ENCODE data around the gene BATF2. TPM values are rescaled to one million over a fixed set of nuclear protein-coding genes. Genes with fewer than 3 reads are reported as not detected.

The BATF2 gene
- total and polyA plus RNA-seq, 10 of the 15 experiments (the other 5 are each of a cell fraction or from before 2014, with no cell fraction given), result 0.18 to 1.1 (median 0.38) TPM; not detected in 1

- CTCF ChIA-PET, result interaction anchor here (0.6 to 5.0 kb wide), 3 partner anchors 10 to 172 kb away, joined by 3 to 25 read pairs (median 4); partner anchors contain the start of gene ARL2
- DNase-seq (ENCODE audit: low read depth, low spot score), result no peak
- no TSS peak for BruUV-seq (replicated peaks)
- peak; percentile 27; the same call in 1 of the 3 replicates for ATAC-seq
- H3K4me1 ChIP-seq (ENCODE audit: control insufficient read depth, insufficient read depth, low read length), result no peaks in the 10 kb centered on the region
- POLR2A ChIA-PET, result no interaction called here
- H3K27ac ChIP-seq (ENCODE audit: control insufficient read depth, insufficient read depth), result no peak overlapping the region
- no peak overlapping the region for H3K4me3 ChIP-seq
- no peak overlapping the region for H3K4me2 ChIP-seq (ENCODE audit: control insufficient read depth, insufficient read depth)
- H3K79me2 ChIP-seq (ENCODE audit: control insufficient read depth, insufficient read depth, low read length), result no peaks in the 10 kb centered on the region
- intact Hi-C loops (cut with micrococcal nuclease; ENCODE audit: unreplicated experiment), result no loop called here
- H3K36me3 ChIP-seq (ENCODE audit: control insufficient read depth in 2 of 2, insufficient read depth in 2 of 2, low read length in 1 of 2), result no peaks in the 10 kb centered on the region
- RAD21 ChIA-PET (ENCODE audit: unreplicated experiment), result interaction anchor here (1.0 to 2.3 kb wide), 2 partner anchors 10 to 155 kb away, joined by 3 to 6 read pairs; no protein-coding TSS in a partner anchor
- SMC1A ChIA-PET (ENCODE audit: uncharacterized antibody, unreplicated experiment), result interaction anchor here (1.3 to 1.9 kb wide), 2 partner anchors 10 to 312 kb away, joined by 4 to 6 read pairs; no protein-coding TSS in a partner anchor
- 65% methylated on average over 7 of the region's 7 CpGs for WGBS (ENCODE audit: insufficient coverage, insufficient replicate concordance, low lambda C conversion rate, missing lambda C conversion rate)
- in situ Hi-C loops (cut with MboI), result no loop called here
- H4K20me1 ChIP-seq (ENCODE audit: control insufficient read depth, insufficient read depth), result no peaks in the 10 kb centered on the region
- H3K27me3 ChIP-seq (replicated peaks in 1 of 2; ENCODE audit: control insufficient read depth in 2 of 2, insufficient read depth in 2 of 2, low read length in 1 of 2), result no peaks in the 10 kb centered on the region
- FAIRE-seq, result no peak
- no peaks in the 10 kb centered on the region for H3K9me3 ChIP-seq (replicated peaks; ENCODE audit: control insufficient read depth, insufficient read depth, low read length)
- no peak overlapping the region for H2AFZ ChIP-seq (ENCODE audit: control insufficient read depth, low read depth, low read length)
- no peak for TF ChIP-seq CREB1 (IDR thresholded peaks at IDR 0.05; ENCODE audit: low read depth)
- peak; percentile 81 for TF ChIP-seq REST (IDR thresholded peaks at IDR 0.05; ENCODE audit: low read depth, low read length)
- no peak overlapping the region for H3K9ac ChIP-seq (ENCODE audit: control insufficient read depth, insufficient read depth, low read length)
Observed at GRCh38 chr11:65003282-65003681, 6.5 kb upstream of the BATF2 start.

- no peak overlapping the region for H3K27ac ChIP-seq (ENCODE audit: control insufficient read depth, insufficient read depth)
- no peak for TF ChIP-seq GABPA (IDR thresholded peaks at IDR 0.05; ENCODE audit: low read depth)
- TF ChIP-seq IRF3 (IDR thresholded peaks at IDR 0.05), result no peak
- no peak for TF ChIP-seq PKNOX1 (IDR thresholded peaks at IDR 0.05)
- TF ChIP-seq POLR2AphosphoS5 (IDR thresholded peaks at IDR 0.05; ENCODE audit: low read length), result no peak
- intact Hi-C loops (cut with micrococcal nuclease; ENCODE audit: unreplicated experiment) (no loop called here), in situ Hi-C loops (cut with MboI) (no loop called here)
- H3K27me3 ChIP-seq (replicated peaks in 1 of 2; ENCODE audit: control insufficient read depth in 2 of 2, insufficient read depth in 2 of 2, low read length in 1 of 2), result no peaks in the 10 kb centered on the region
- ChIA-PET RAD21 (ENCODE audit: unreplicated experiment) (interaction anchor here (0.6 to 2.3 kb wide), 3 partner anchors 10 to 563 kb away, joined by 3 to 6 read pairs (median 5); no protein-coding TSS in a partner anchor), SMC1A (ENCODE audit: uncharacterized antibody, unreplicated experiment) (interaction anchor here (1.3 to 1.9 kb wide), 2 partner anchors 10 to 313 kb away, joined by 4 to 6 read pairs; no protein-coding TSS in a partner anchor), POLR2A (interaction anchor here (0.6 kb wide), 1 partner anchor 11 kb away, joined by 3 read pairs; no protein-coding TSS in a partner anchor), CTCF (interaction anchor here (1.2 to 5.0 kb wide), 2 partner anchors 10 to 155 kb away, joined by 4 to 25 read pairs; partner anchors contain the start of gene ARL2)
- WGBS (ENCODE audit: insufficient coverage, insufficient replicate concordance, low lambda C conversion rate, missing lambda C conversion rate), result 64% methylated on average over 5 of the region's 5 CpGs
- no peak for ATAC-seq
- no peak overlapping the region for H2AFZ ChIP-seq (ENCODE audit: control insufficient read depth, low read depth, low read length)
- no peaks in the 10 kb centered on the region for H4K20me1 ChIP-seq (ENCODE audit: control insufficient read depth, insufficient read depth)
- no peaks in the 10 kb centered on the region for H3K79me2 ChIP-seq (ENCODE audit: control insufficient read depth, insufficient read depth, low read length)
- no peak for FAIRE-seq
- H3K36me3 ChIP-seq (ENCODE audit: control insufficient read depth in 2 of 2, insufficient read depth in 2 of 2, low read length in 1 of 2), result no peaks in the 10 kb centered on the region
- H3K9me3 ChIP-seq (replicated peaks; ENCODE audit: control insufficient read depth, insufficient read depth, low read length), result no peaks in the 10 kb centered on the region
- DNase-seq (ENCODE audit: low read depth, low spot score), result no peak
- H3K4me1 ChIP-seq (ENCODE audit: control insufficient read depth, insufficient read depth, low read length), result no peaks in the 10 kb centered on the region
- no peak overlapping the region for H3K4me3 ChIP-seq
- BruUV-seq (replicated peaks), result no TSS peak
- no peak overlapping the region for H3K4me2 ChIP-seq (ENCODE audit: control insufficient read depth, insufficient read depth)
- H3K9ac ChIP-seq (ENCODE audit: control insufficient read depth, insufficient read depth, low read length), result no peak overlapping the region
Observed at GRCh38 chr11:65002706-65003105, 5.9 kb upstream of the BATF2 start.
